ENCODE results near the gene LSM7. TPM values are rescaled to one million over a fixed set of nuclear protein-coding genes. Genes with fewer than 3 reads are reported as not detected.

The LSM7 gene
- total RNA-seq, 1 donor from 2014 or later, result 76.6 TPM

GRCh38 chr19:2324220-2324948 lies 4.0 kb downstream of the LSM7 start:
- no peak for DNase-seq (ENCODE audit: low spot score)

GRCh38 chr19:2323707-2324106 lies 4.7 kb downstream of the LSM7 start:
- DNase-seq (ENCODE audit: low spot score), result no peak

- DNase-seq (ENCODE audit: low spot score), result no peak
Measured at GRCh38 chr19:2321565-2322283, 6.7 kb downstream of the LSM7 start.

- no peak for DNase-seq (ENCODE audit: low spot score)
Measured at GRCh38 chr19:2320939-2321338, 7.4 kb downstream of the LSM7 start.

- DNase-seq (ENCODE audit: low spot score), result no peak
Measured at GRCh38 chr19:2320049-2320448, 8.3 kb downstream of the LSM7 start.

- DNase-seq (ENCODE audit: low spot score), result no peak
Measured at GRCh38 chr19:2319551-2319950, 8.8 kb downstream of the LSM7 start.

- DNase-seq (ENCODE audit: low spot score), result no peak
Measured at GRCh38 chr19:2318923-2319322, 9.5 kb downstream of the LSM7 start.

GRCh38 chr19:2317756-2318155 lies 10.6 kb downstream of the LSM7 start:
- no peak for DNase-seq (ENCODE audit: low spot score)

- no peak for DNase-seq (ENCODE audit: low spot score)
Measured at GRCh38 chr19:2317300-2317699, 11.1 kb downstream of the LSM7 start.

- peak; percentile 77 for DNase-seq (ENCODE audit: low spot score)
Measured at GRCh38 chr19:2315818-2316353, 12.5 kb downstream of the LSM7 start.

- DNase-seq (ENCODE audit: low spot score), result no peak
Measured at GRCh38 chr19:2315121-2315817, 13.1 kb downstream of the LSM7 start.

- no peak for DNase-seq (ENCODE audit: low spot score)
Measured at GRCh38 chr19:2312820-2313501, 15.4 kb downstream of the LSM7 start.

- DNase-seq (ENCODE audit: low spot score), result no peak
Measured at GRCh38 chr19:2311093-2311492, 17.3 kb downstream of the LSM7 start.

- no peak for DNase-seq (ENCODE audit: low spot score)
Measured at GRCh38 chr19:2309734-2310362, 18.5 kb downstream of the LSM7 start.

- DNase-seq (ENCODE audit: low spot score), result no peak
Measured at GRCh38 chr19:2308114-2308556, 20.3 kb downstream of the LSM7 start, which contains the start of gene LINGO3. Gene LINGO3, minus strand, starts transcription at chr19:2308154. Its CDS starts 16,378 bp downstream, at chr19:2291776.

- DNase-seq (ENCODE audit: low spot score), result no peak
Measured at GRCh38 chr19:2307518-2308012, 20.8 kb downstream of the LSM7 start.

GRCh38 chr19:2306971-2307370 lies 21.4 kb downstream of the LSM7 start:
- no peak for DNase-seq (ENCODE audit: low spot score)

- DNase-seq (ENCODE audit: low spot score), result no peak
Measured at GRCh38 chr19:2306281-2306806, 22.0 kb downstream of the LSM7 start.

- DNase-seq (ENCODE audit: low spot score), result no peak
Measured at GRCh38 chr19:2305452-2306280, 22.7 kb downstream of the LSM7 start.
